Dermis blood vessel endothelial cell (primary cell): Measurements from ENCODE around the gene ABCF2. TPM values are rescaled to one million over a fixed set of nuclear protein-coding genes. Genes with fewer than 3 reads are reported as not detected.

Experiments used
- DNase-seq: peaks from one replicate; pipeline ENCODE4 v3.0.0; 2010
- total RNA-seq: library from RNA; depleted of rRNA; stranded (reverse); fragments of >200 nt; gene quantifications from 2 replicates; pipeline ENCODE4 v1.2.3, GENCODE V29; 2014

ABCF2 gene
- total RNA-seq, 1 donor from 2014 or later, result 76.2 TPM

DNA sequence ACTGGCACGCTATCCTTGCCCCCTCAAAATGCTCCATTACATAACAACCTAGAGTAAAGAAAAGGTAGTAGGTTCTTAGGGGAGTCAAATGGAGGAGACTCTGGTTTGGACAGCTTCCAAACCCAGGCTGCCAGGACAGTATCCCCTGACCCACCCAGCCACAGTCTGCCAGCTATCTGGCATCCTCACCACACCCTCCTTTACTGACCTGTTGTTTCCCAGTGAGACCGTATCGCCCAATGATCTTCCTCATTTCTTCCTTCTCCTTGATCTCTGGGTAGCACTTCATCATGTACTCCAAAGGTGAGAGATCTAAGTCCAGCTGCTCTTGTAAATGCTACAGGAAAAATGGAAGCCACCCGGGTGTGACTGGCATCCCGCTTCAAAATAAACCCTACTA, 11.6 kb downstream of the ABCF2 start:
- no peak for DNase-seq

GRCh38 chr7:151213826-151214225, 13.2 kb downstream of the ABCF2 start:
- DNase-seq, result no peak

DNA sequence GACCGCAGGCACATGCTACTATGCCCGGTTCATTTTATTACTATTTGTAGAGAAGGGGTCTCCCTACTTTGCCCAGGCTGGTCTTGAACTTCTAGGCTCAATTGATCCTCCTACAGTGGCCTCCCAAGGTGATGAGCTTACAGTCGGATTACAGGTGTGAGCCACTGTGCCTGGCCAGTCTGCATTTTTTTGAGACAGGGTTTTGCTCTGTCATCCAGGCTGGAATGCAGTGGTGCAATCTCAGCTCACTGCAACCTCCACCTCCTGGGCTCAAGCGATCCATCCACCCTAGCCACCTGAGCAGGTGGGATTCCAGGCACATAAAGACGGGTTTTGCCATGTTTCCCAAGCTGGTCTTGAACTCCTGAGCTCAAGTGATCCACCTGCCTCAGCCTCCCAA, 14.4 kb downstream of the ABCF2 start:
- no peak for DNase-seq

DNA sequence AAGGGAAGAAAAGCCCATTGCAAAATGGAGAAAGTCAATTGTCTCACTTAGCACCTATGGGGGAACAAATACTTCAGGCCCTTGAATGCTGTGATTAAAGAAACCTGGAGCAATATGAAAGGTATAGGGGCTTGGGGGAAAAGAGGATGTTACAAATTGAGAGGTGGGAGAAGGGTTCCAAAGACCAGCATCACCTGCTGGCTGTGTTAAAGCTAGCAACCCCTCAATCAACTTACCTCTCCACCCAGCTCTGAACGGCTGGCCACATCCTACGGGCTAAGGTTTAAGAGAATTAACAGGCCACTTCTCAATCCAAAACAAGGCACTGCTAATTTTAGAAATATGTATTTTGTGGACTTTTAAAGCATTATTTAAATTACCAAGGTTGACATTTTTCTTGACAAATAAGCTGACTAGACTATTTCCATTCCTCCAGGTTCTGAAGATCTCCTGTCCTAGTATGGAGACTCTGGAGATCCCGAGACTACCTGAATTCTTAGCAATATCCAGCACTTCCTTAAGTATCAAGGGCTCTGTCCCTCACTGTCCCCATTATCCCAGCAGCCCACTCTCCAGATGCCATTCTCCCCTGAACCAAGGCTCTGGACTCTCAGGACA, 15.7 kb downstream of the ABCF2 start:
- no peak for DNase-seq

DNA sequence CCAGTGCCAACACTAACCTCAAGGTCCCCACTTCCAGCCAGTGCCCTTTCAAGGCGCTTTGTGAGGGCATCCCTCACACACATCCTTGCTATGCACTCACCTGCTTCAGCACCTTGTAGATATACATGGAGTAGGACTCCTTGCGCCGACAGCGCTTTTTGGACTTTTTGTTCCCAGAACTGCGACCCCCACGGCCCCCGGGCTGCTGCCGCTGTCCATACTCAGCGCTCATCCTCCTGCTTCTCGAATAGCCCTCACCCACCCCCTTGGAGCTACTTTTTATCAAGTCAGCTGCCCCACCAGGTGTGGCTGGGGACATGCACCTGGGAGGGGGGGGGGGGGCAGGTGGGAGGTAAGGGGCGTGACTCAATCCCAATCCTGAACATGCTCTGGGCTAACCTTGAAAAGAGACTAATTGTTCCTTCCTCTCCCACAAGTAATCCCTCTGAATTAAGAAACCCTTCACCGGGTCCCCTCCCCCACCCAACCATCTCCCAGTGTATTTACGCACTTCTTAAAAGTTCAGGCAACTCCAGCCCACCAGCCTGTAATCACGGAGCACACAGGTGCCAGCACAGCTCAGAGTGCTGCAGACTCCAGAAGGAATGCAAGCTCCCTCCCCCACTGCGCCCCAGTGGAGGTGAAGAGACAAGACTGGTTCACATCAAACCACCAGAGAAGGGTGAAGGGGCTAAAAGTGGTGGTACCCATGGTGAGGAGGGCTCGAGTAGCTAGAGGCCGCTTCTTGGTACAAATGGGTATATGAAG, 16.7 kb downstream of the ABCF2 start, which contains the start of gene H2BK1:
Gene H2BK1, minus strand, starts transcription at position 402 of the 768 bp plus-strand sequence. Its CDS starts 170 bp downstream, at position 232.
- no peak for DNase-seq

GRCh38 chr7:151209588-151209987, 17.4 kb downstream of the ABCF2 start:
- DNase-seq, result no peak

DNA sequence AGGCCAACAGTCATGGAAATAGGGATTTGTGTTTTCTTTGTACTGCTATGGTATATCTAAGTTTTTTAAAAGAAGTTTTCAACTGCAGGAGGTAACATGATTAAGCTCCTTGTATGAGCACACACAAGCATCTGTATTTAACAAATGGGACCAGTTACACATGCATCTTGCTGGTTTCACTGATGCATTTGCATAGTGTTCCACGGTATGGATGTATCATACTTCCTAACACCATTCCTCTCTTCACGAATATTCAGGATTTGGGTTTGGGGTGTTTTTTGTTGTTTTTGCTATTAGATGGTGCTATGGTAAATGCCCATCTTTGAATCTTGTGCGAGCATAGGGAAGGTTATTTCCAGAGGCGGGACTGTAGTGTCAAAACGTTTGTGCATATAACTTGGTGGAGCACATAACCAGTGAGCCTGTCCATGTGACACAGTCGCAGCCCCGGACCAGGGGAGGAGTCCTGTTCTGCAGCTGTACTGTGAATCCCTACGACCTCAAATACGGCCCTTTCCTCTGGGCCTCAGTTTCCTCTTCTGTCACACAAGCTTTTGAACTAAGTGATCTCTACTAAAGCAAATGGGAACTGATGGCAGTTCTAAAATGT, 18.6 kb downstream of the ABCF2 start:
- DNase-seq, result no peak

- no peak for DNase-seq
Measured at GRCh38 chr7:151207804-151208203, 19.2 kb downstream of the ABCF2 start.

DNA sequence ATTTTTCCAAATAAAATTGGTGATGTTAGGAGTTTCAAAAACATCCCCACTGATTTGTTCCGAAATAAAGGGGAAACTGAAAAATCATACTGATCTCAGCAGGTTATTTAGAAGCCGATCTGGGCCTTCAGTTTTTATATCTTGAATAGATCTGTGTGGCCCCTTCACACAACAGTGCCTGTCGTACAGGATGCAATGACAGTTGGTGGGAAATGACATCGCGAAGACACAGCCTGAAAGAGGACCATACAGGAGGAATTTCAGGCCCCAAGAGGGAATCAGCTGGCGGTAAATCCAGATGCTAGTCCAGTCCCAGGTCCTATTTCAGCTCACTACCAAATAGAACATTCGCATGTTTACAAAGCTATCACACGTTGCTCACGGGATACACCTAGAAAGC, 19.7 kb downstream of the ABCF2 start:
- DNase-seq, result no peak

- DNase-seq, result no peak
Measured at GRCh38 chr7:151206914-151207313, 20.1 kb downstream of the ABCF2 start.

DNA sequence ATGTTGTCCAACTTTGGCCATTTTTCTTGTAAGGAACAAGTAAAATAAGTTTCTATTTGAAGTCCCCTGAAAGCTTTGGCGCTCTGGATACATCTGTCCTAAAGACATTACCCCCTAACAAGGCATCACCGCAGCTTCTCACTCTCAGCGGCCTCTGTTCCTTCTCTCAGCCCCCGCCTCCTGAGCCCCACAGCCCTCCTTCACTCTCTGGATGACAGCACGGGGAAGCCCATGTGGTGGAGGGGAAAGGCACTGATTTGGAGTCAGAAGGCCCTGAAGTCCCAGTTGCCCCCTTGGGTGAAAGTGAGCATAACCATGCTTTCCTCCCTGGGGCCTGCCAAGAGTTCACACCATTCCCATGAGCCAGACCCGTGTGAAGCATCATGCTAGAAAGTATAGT, 21.3 kb downstream of the ABCF2 start:
- DNase-seq, result no peak

DNA sequence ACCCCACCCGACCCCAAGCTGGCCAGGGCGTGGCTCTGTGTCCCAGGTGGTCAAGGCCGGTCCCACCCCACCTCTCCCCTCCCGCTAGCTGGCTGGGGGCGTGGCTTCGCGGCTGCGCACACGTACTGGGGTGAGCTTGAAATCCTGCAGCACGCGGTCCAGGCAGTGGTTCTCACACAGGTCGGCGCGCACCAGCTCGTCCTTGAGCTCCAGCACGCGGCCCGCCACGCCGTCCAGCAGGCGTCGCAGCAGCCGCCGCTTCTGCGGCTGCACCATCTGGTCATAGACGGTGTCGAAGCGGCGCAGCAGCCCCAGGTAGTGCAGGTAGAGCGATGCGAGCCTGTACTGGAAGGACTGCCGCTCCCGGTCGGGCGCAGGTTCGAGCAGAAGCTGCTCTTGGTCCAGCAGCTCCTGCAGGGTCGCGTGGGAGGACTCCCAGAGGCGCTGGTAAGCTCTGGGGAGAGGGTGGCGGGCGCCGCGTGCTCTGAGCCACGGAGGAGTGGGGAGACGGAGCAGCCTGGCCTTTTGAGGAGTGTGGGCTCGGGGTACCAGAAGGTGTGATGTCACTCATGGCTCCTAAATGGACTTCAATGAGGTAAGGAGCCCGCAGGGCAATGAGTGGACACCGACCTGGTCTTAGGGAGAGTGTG, 22.5 kb downstream of the ABCF2 start:
- peak; percentile 11 for DNase-seq

DNA sequence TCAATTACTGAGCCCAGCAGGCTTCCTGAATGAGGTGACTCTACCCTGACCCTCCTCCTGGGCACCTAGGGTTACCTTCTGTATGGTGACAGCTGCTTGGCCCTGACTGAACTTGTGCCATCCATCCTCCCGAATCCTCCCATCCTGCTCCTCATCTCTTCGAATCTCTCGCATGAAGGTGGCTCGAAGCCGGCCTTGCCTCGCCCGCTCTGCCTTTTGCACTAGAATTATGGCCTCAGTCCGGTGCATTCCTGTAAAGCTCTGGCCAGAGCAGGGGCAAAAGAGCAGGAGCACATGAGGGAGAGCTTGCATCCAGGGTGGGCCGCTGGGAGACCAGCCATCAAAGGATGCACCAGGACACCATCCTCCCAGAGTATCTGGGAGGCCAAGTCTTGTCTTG, 24.2 kb downstream of the ABCF2 start:
- no peak for DNase-seq

GRCh38 chr7:151201751-151202150, 25.3 kb downstream of the ABCF2 start:
- DNase-seq, result no peak

GRCh38 chr7:151201344-151201743, 25.7 kb downstream of the ABCF2 start:
- DNase-seq, result no peak

GRCh38 chr7:151198945-151199848, 27.8 kb downstream of the ABCF2 start:
- no peak for DNase-seq

DNA sequence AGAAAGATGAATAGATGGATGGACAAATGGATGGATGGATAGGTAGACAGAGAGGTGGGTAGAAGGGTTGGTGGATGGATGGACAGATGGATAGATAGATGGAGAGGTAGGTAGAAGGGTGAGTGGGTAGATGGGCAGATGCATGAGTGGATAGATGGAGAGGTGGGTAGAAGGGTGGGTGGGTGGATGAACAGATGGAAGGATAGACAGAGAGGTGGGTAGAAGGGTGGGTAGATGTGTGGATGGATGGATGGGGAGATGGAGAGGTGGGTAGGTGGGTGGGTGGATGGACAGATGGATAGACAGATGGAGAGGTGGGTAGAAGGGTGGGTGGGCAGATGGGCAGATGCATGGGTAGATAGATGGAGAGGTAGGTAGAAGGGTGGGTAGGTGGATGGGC, 29.1 kb downstream of the ABCF2 start:
- DNase-seq, result no peak

- DNase-seq, result no peak
Measured at GRCh38 chr7:151195616-151196450, 31.2 kb downstream of the ABCF2 start.

DNA sequence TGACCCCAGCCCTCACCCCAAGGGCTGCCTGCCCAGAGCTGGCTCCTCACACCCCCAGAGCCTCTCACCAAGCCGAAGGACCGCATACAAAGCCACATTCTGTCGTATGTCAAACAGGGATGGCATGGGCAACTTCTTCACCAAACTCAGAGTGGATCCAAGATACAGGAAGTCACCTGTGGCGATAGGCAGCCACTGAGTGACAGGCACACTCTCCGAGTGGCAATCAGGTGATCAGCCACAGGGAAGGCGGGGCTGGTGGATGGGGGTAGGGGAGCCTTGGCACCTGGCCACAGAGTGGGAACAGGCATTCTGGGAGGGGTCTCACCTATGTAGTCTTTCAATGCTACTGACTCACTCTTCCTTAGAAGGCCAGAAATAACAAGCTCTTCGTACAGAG, 32.8 kb downstream of the ABCF2 start:
- DNase-seq, result no peak

- no peak for DNase-seq
Measured at GRCh38 chr7:151193203-151193978, 33.6 kb downstream of the ABCF2 start.
